WERI-Rb-1 (cell line): ENCODE measurements around the gene USP37.

ENCODE experiments used
- DNase-seq: peaks from one replicate; pipeline ENCODE4 v3.0.0-alpha.2; 2020
- H3K27ac ChIP-seq: fragments of 250-450 bp; sonication (Bioruptor Pico); 2 replicates; pipeline ENCODE4 v1.5.1; 2020; ENCODE audit warnings: mild to moderate bottlenecking, moderate library complexity
- H3K27me3 ChIP-seq: fragments of 250-450 bp; sonication (Bioruptor Pico); 2 replicates; pipeline ENCODE4 v1.5.1; 2021; ENCODE audit warnings: mild to moderate bottlenecking, low read depth, moderate library complexity; ENCODE audit not compliant: insufficient read depth, severe bottlenecking
- H3K36me3 ChIP-seq: fragments of 250-450 bp; sonication (Bioruptor Pico); 2 replicates; pipeline ENCODE4 v1.5.1; 2020; ENCODE audit warnings: mild to moderate bottlenecking, moderate library complexity
- H3K4me3 ChIP-seq: 2 replicates; pipeline ENCODE4 v1.5.1; 2011; ENCODE audit warnings: low read depth, mild to moderate bottlenecking, control low read depth, low read length
- H3K9me3 ChIP-seq: fragments of 250-450 bp; sonication (Bioruptor Pico); 2 replicates; pipeline ENCODE4 v1.5.1; 2021; ENCODE audit warnings: mild to moderate bottlenecking, moderate library complexity; ENCODE audit not compliant: severe bottlenecking
- TF ChIP-seq, protein P1 (sequence below): IDR thresholded peaks from 2 replicates; pipeline ENCODE4 v1.5.1; 2011; ENCODE audit warnings: low read depth, mild to moderate bottlenecking, control low read depth, inconsistent platforms, low read length

The USP37 gene

DNA sequence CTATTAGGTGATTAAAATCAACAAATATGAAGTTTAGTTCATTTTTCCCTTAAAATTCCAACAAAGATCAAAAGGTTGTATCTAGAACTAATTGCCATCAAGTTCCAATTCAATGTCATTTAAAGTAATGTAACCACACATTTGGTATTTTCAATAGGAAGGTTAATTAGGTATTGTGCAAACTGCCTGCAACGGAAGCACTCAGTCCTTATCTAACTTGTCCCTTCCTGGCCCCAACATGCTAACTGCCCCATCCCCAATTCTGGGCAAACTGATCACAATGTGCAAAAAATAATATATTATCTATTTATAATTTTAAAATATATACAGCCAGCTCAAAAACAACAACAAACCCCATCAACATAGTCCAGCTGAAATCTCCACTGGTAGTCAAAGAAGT, 116.1 kb downstream of the USP37 start:
- no peak overlapping the region for H3K27ac ChIP-seq
- H3K4me3 ChIP-seq: no peak overlapping the region
- TF ChIP-seq, protein P1, sequence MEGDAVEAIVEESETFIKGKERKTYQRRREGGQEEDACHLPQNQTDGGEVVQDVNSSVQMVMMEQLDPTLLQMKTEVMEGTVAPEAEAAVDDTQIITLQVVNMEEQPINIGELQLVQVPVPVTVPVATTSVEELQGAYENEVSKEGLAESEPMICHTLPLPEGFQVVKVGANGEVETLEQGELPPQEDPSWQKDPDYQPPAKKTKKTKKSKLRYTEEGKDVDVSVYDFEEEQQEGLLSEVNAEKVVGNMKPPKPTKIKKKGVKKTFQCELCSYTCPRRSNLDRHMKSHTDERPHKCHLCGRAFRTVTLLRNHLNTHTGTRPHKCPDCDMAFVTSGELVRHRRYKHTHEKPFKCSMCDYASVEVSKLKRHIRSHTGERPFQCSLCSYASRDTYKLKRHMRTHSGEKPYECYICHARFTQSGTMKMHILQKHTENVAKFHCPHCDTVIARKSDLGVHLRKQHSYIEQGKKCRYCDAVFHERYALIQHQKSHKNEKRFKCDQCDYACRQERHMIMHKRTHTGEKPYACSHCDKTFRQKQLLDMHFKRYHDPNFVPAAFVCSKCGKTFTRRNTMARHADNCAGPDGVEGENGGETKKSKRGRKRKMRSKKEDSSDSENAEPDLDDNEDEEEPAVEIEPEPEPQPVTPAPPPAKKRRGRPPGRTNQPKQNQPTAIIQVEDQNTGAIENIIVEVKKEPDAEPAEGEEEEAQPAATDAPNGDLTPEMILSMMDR: no peak
- H3K36me3 ChIP-seq: peaks cover 56% of the 10 kb centered on the region
- H3K9me3 ChIP-seq: no peaks in the 10 kb centered on the region
- H3K27me3 ChIP-seq: no peaks in the 10 kb centered on the region
- DNase-seq: no peak

- Histone ChIP-seq H3K36me3 (peaks cover 32% of the 10 kb centered on the region), H3K27ac (no peak overlapping the region), H3K9me3 (no peaks in the 10 kb centered on the region), H3K27me3 (no peaks in the 10 kb centered on the region), H3K4me3 (no peak overlapping the region)
- TF ChIP-seq, protein P1: no peak
- DNase-seq: no peak
Measured at GRCh38 chr2:218448934-218449333, 119.2 kb downstream of the USP37 start.

GRCh38 chr2:218447072-218447471, 121.1 kb downstream of the USP37 start:
- no peak overlapping the region for H3K27ac ChIP-seq
- H3K4me3 ChIP-seq: no peak overlapping the region
- H3K27me3 ChIP-seq: no peaks in the 10 kb centered on the region
- H3K9me3 ChIP-seq: no peaks in the 10 kb centered on the region
- TF ChIP-seq, protein P1: no peak
- peaks cover 19% of the 10 kb centered on the region for H3K36me3 ChIP-seq
- no peak for DNase-seq

DNA sequence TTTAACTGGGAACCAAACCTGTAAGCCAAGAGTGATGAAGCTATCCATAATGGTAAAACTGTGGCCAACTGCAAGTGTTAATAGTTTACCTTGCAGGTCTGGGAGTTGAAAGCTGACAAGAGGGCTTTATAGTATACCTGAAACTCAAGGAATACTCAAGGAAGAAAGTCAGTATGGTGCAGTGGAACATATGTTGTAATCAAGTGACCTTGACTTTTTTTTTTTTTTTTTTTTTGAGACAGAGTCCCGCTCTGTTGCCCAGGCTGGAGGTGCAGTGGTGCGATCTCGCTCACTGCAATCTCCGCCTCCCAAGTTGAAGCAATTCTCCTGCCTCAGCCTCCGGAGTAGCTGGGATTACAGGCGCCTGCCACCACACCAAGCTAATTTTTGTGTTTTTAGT, 121.6 kb downstream of the USP37 start:
- no peaks in the 10 kb centered on the region for H3K27me3 ChIP-seq
- no peak overlapping the region for H3K4me3 ChIP-seq
- DNase-seq: no peak
- no peaks in the 10 kb centered on the region for H3K9me3 ChIP-seq
- H3K36me3 ChIP-seq: peaks cover 19% of the 10 kb centered on the region
- TF ChIP-seq, protein P1: no peak
- no peak overlapping the region for H3K27ac ChIP-seq

GRCh38 chr2:218445602-218446001, 122.5 kb downstream of the USP37 start:
- no peak for DNase-seq
- Histone ChIP-seq H3K36me3 (peaks cover 19% of the 10 kb centered on the region), H3K4me3 (no peak overlapping the region), H3K27me3 (no peaks in the 10 kb centered on the region), H3K27ac (no peak overlapping the region), H3K9me3 (no peaks in the 10 kb centered on the region)
- TF ChIP-seq, protein P1: no peak

DNA sequence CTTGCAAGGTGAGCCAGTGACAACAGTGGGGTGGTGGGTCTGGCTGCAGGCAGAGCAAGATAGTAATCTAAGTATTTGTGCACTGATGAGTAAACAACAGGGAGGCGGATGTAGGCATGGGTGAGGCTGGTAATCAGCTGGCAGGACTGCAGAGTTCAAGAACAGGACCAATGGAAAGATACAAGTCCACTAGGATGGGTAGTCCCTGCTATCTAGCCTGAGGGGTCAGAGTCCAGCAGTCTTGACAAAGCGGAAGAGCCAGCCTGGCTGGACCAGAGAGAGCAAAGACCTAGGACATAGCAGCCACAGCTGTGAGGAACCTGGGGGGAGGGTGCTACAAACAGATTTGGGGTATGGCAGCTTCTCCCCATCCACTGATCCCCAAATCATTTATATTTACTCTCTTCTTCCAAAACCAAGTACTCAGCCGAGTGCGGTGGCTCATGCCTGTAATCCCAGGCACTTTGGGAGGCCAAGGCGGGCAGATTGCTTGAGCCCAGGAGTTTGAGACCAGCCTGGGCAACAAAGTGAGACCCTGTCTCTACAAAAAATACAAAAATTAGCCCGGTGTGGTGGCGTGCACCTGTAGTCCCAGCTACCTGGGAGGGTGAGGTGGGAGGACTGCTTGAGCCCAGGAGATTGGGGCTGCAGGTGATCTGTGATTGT, 123.3 kb downstream of the USP37 start:
- Histone ChIP-seq H3K27ac (no peak overlapping the region), H3K36me3 (peaks cover 18% of the 10 kb centered on the region), H3K9me3 (no peaks in the 10 kb centered on the region), H3K4me3 (no peak overlapping the region), H3K27me3 (no peaks in the 10 kb centered on the region)
- DNase-seq: no peak
- TF ChIP-seq, protein P1: no peak
